ENCODE measurements around the gene COL1A1.

DNA sequence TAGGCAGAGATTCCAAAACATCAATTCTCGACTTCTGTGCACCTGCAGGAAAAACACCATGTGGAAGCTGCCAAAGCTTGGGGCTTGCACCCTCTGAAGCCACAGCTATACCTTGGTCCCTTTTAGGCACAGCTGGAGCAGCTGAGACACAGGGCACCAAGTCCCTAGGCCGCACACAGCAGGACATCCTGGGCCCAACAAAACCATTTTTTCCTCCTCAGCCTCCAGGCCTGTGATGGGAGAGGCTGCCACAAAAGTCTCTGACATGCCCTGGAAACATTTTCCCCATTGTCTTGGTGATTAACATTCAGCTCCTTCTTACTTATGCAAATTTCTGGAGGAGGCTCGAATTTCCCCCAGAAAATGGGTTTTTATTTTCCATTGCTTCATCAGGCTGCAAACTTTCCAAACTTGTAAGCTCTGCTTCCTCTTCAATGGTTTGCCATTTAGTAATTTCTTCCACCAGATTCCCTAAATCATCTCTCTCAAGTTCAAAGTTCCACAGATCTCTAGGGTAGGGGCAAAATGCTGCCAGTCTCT, 24.3 kb upstream of the COL1A1 start:
- TF ChIP-seq, protein P1, sequence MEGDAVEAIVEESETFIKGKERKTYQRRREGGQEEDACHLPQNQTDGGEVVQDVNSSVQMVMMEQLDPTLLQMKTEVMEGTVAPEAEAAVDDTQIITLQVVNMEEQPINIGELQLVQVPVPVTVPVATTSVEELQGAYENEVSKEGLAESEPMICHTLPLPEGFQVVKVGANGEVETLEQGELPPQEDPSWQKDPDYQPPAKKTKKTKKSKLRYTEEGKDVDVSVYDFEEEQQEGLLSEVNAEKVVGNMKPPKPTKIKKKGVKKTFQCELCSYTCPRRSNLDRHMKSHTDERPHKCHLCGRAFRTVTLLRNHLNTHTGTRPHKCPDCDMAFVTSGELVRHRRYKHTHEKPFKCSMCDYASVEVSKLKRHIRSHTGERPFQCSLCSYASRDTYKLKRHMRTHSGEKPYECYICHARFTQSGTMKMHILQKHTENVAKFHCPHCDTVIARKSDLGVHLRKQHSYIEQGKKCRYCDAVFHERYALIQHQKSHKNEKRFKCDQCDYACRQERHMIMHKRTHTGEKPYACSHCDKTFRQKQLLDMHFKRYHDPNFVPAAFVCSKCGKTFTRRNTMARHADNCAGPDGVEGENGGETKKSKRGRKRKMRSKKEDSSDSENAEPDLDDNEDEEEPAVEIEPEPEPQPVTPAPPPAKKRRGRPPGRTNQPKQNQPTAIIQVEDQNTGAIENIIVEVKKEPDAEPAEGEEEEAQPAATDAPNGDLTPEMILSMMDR (optimal IDR thresholded peaks at IDR 0.05 in 1 of 3, IDR thresholded peaks at IDR 0.05 in 1 of 3, conservative IDR thresholded peaks at IDR 0.05 in 1 of 3; ENCODE audit: extremely low read depth in 1 of 3, insufficient read depth in 2 of 3, low read length in 3 of 3), result no peak
- TF ChIP-seq EZH2 (IDR thresholded peaks at IDR 0.05; ENCODE audit: low read length), result no peak

Measured in keratinocyte (primary cell).